ENCODE data around the gene MTG2.

The MTG2 gene

GRCh38 chr20:62182469-62183425, at the start of gene MTG2:
TSS of gene MTG2 (plus strand) at chr20:62183028. CDS start at chr20:62193421, 10,393 bp downstream.
- peak; percentile 98 for DNase-seq

- peak; percentile 38 for DNase-seq
These were observed 49.6 kb upstream of the MTG2 start for GRCh38 chr20:62133051-62133845.

GRCh38 chr20:62133864-62134263, 49.0 kb upstream of the MTG2 start:
- peak; percentile 58 for DNase-seq

GRCh38 chr20:62134735-62135231, 48.0 kb upstream of the MTG2 start:
- DNase-seq = no peak

GRCh38 chr20:62135573-62136266, 47.1 kb upstream of the MTG2 start:
- no peak for DNase-seq

- DNase-seq = peak; percentile 86
These were observed 46.3 kb upstream of the MTG2 start for GRCh38 chr20:62136283-62137091.

- no peak for DNase-seq
These were observed 45.8 kb upstream of the MTG2 start for GRCh38 chr20:62137092-62137384.

- DNase-seq = no peak
These were observed 45.2 kb upstream of the MTG2 start for GRCh38 chr20:62137478-62138203.

GRCh38 chr20:62138204-62138543, 44.7 kb upstream of the MTG2 start:
- no peak for DNase-seq

- no peak for DNase-seq
These were observed 43.9 kb upstream of the MTG2 start for GRCh38 chr20:62138912-62139311.

- DNase-seq = no peak
These were observed 43.2 kb upstream of the MTG2 start for GRCh38 chr20:62139636-62140035.

- no peak for DNase-seq
These were observed 41.8 kb upstream of the MTG2 start for GRCh38 chr20:62141043-62141396.

- DNase-seq = peak; percentile 48
These were observed 41.2 kb upstream of the MTG2 start for GRCh38 chr20:62141397-62142251.

GRCh38 chr20:62142252-62143080, 40.4 kb upstream of the MTG2 start:
- DNase-seq = no peak

- peak; percentile 94 for DNase-seq
These were observed 39.5 kb upstream of the MTG2 start, which contains the start of the genes PSMA7 and SS18L1 for GRCh38 chr20:62143081-62143956. TSS of gene PSMA7 (minus strand) at chr20:62143394. CDS start at chr20:62143303, 91 bp downstream. TSS of gene SS18L1 (plus strand) at chr20:62143769. CDS start at chr20:62143821, 52 bp downstream.

GRCh38 chr20:62143957-62144825, 38.6 kb upstream of the MTG2 start:
- DNase-seq = peak; percentile 82

- DNase-seq = no peak
These were observed 37.2 kb upstream of the MTG2 start for GRCh38 chr20:62145688-62146018.
